Hepatocyte (in vitro differentiated cells): ENCODE measurements around the gene NFKBIZ. TPM values are rescaled to one million over a fixed set of nuclear protein-coding genes. Genes with fewer than 3 reads are reported as not detected.

ENCODE experiments used
- DNase-seq: peaks from one replicate; pipeline ENCODE4 v3.0.0-alpha.2; 2016; ENCODE audit warnings: low spot score
- H2AFZ ChIP-seq: fragments of 200-600 bp; sonication (generic); 2 replicates; pipeline ENCODE4 v1.6.0; 2016; ENCODE audit warnings: antibody characterized with exemption, mild to moderate bottlenecking
- H3K27ac ChIP-seq: fragments of 200-600 bp; sonication (generic); 2 replicates; pipeline ENCODE4 v1.5.1; 2016; ENCODE audit warnings: mild to moderate bottlenecking
- H3K27me3 ChIP-seq: fragments of 200-600 bp; sonication (generic); 2 replicates; pipeline ENCODE4 v1.6.1; 2016
- H3K36me3 ChIP-seq: fragments of 200-600 bp; sonication (generic); replicated peaks from 2 replicates; pipeline ENCODE4 v1.5.1; 2016; ENCODE audit warnings: low read depth; ENCODE audit not compliant: insufficient read depth
- H3K4me1 ChIP-seq: fragments of 200-600 bp; sonication (generic); 2 replicates; pipeline ENCODE4 v1.5.1; 2016; ENCODE audit warnings: mild to moderate bottlenecking, moderate library complexity; ENCODE audit not compliant: insufficient read depth
- H3K4me2 ChIP-seq: fragments of 200-600 bp; sonication (generic); 2 replicates; pipeline ENCODE4 v1.6.0; 2016
- H3K4me3 ChIP-seq: fragments of 200-600 bp; sonication (generic); 2 replicates; pipeline ENCODE4 v1.5.1; 2016; ENCODE audit warnings: mild to moderate bottlenecking
- H3K79me2 ChIP-seq: fragments of 200-600 bp; sonication (generic); 2 replicates; pipeline ENCODE4 v1.6.0; 2017; ENCODE audit warnings: mild to moderate bottlenecking
- H3K9me2 ChIP-seq: fragments of 200-600 bp; sonication (generic); replicated peaks from 2 replicates; pipeline ENCODE4 v1.6.0; 2017; ENCODE audit warnings: mild to moderate bottlenecking; ENCODE audit not compliant: insufficient read depth
- H3K9me3 ChIP-seq: fragments of 200-600 bp; sonication (generic); 2 replicates; pipeline ENCODE4 v1.5.1; 2016; ENCODE audit warnings: low read depth, mild to moderate bottlenecking
- H4K20me1 ChIP-seq: fragments of 200-600 bp; sonication (generic); 2 replicates; pipeline ENCODE4 v1.6.0; 2016; ENCODE audit warnings: mild to moderate bottlenecking; ENCODE audit not compliant: insufficient read depth, poor library complexity, severe bottlenecking
- EZH2 ChIP-seq: fragments of 200-600 bp; sonication (generic); IDR thresholded peaks from 2 replicates; pipeline ENCODE4 v1.6.1; 2016; ENCODE audit warnings: antibody characterized with exemption, mild to moderate bottlenecking, borderline replicate concordance
- EZH2phosphoT487 ChIP-seq: fragments of 200-600 bp; sonication (generic); IDR thresholded peaks from one replicate; pipeline ENCODE4 v1.6.1; 2018; ENCODE audit warnings: antibody characterized with exemption, mild to moderate bottlenecking, low read depth, moderate library complexity; ENCODE audit not compliant: unreplicated experiment, severe bottlenecking
- WGBS: methylation state at CpG from one replicate; pipeline ENCODE4 v1.1.6; 2016; ENCODE audit warnings: low lambda C conversion rate; ENCODE audit errors: missing lambda C conversion rate; 5-methylcytosine and 5-hydroxymethylcytosine counted together
- polyA plus RNA-seq: library from polyadenylated mRNA; unstranded; fragments of >200 nt; fragmentation: Nextera tagmentation; extraction: Ambion mirVana; gene quantifications from 2 replicates; pipeline ENCODE4 v1.2.1, GENCODE V29; 2016
- total RNA-seq: library from RNA; depleted of rRNA; stranded (reverse); fragments of >200 nt; gene quantifications from 2 replicates; pipeline ENCODE4 v1.2.3, GENCODE V29; 2014
- TF ChIP-seq, protein P1 (sequence below): fragments of 200-600 bp; sonication (generic); IDR thresholded peaks from 2 replicates; pipeline ENCODE4 v1.5.1; 2016; ENCODE audit warnings: antibody characterized with exemption, mild to moderate bottlenecking; ENCODE audit not compliant: poor library complexity

Gene NFKBIZ
- total and polyA plus RNA-seq, 2 experiments from 2014 or later, result 160 to 182 TPM

DNA sequence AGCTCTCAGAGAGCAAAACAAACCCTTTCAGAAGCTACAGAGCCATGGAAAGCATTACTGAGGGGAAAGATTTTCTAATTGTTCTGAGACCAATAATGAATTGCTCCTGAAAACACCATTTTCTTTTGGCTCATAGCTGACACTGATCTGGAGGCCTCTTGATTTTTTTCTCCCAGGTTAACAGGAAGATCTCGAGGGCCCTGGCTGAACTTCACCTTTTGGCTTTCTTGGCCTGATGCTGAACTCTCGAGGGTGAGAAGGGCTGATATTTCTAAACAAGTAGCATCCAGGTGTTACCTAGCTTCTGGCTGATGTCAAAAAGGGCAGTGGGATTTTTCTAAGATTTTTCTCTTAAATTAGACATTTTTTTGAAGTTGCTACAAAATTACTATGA, 19.9 kb upstream of the NFKBIZ start:
- WGBS, result 70% methylated on average over 2 of the region's 2 CpGs
- no peak overlapping the region for H2AFZ ChIP-seq
- peak overlapping the region; percentile 83 for H3K4me2 ChIP-seq

DNA sequence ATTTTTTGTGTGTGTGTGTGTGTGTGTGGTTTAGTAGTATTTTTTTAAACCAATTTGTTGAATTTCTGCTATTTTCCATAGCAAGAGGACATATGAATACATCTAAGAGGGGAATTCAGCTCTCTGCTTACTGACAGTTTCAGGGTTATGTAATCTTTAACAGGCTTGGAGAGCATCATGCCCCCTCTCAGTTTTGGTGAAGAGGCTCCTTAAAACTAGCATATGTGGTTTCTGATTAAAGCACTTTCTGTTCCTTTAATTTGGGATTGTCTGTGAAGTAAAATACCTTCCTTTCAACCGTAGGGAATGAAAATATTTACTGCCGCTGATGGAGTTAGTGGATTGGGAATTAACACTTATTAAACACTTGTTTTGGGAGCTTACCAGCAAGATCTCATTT, 19.4 kb upstream of the NFKBIZ start:
- Histone ChIP-seq H3K79me2 (peaks cover 45% of the 10 kb centered on the region), H2AFZ (no peak overlapping the region), H3K27me3 (no peaks in the 10 kb centered on the region), H3K9me3 (no peaks in the 10 kb centered on the region), H3K4me2 (peak overlapping the region; percentile 83), H4K20me1 (no peaks in the 10 kb centered on the region), H3K36me3 (no peaks in the 10 kb centered on the region), H3K4me3 (no peak overlapping the region), H3K4me1 (peaks cover 23% of the 10 kb centered on the region), H3K9me2 (no peaks in the 10 kb centered on the region), H3K27ac (no peak overlapping the region)
- TF ChIP-seq, protein P1, sequence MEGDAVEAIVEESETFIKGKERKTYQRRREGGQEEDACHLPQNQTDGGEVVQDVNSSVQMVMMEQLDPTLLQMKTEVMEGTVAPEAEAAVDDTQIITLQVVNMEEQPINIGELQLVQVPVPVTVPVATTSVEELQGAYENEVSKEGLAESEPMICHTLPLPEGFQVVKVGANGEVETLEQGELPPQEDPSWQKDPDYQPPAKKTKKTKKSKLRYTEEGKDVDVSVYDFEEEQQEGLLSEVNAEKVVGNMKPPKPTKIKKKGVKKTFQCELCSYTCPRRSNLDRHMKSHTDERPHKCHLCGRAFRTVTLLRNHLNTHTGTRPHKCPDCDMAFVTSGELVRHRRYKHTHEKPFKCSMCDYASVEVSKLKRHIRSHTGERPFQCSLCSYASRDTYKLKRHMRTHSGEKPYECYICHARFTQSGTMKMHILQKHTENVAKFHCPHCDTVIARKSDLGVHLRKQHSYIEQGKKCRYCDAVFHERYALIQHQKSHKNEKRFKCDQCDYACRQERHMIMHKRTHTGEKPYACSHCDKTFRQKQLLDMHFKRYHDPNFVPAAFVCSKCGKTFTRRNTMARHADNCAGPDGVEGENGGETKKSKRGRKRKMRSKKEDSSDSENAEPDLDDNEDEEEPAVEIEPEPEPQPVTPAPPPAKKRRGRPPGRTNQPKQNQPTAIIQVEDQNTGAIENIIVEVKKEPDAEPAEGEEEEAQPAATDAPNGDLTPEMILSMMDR, result no peak
- TF ChIP-seq EZH2phosphoT487, result no peak
- no peak for TF ChIP-seq EZH2
- DNase-seq, result no peak
- WGBS, result 85% methylated on average over 2 of the region's 2 CpGs

More for the DNA sequence above, 19.9 kb upstream of the NFKBIZ start:
- Histone ChIP-seq H4K20me1 (no peaks in the 10 kb centered on the region), H3K27ac (peak overlapping the region; percentile 85), H3K27me3 (no peaks in the 10 kb centered on the region), H3K79me2 (peaks cover 44% of the 10 kb centered on the region), H3K9me3 (no peaks in the 10 kb centered on the region), H3K36me3 (no peaks in the 10 kb centered on the region), H3K4me1 (peaks cover 23% of the 10 kb centered on the region), H3K9me2 (no peaks in the 10 kb centered on the region), H3K4me3 (no peak overlapping the region)
- TF ChIP-seq EZH2 (no peak), EZH2phosphoT487 (no peak)
- TF ChIP-seq, protein P1, result no peak
- DNase-seq, result no peak

DNA sequence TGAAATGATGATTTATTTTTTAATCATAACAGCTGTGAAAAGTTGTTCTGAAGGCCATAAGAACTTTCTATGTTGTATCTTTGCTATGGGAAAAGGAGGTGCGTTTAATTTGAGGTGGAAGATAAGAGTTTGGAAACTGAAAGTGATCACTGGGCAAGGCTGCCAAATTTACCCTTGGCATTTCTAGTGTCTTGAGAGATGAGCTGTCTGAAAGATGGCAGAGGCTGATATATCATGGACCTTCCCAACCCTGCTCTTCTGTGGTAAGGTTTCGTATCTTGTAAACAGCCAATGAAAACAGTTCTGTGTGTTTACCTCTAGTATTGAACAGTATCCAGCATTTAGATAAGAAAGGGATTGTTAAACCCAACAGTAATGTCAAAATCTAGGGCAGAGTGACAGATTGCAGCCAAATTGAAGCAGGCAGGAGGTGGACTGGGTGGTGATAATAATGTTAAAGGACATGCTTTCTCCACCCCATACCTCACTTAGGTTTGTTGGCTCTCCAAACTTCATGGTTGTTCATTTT, 15.8 kb upstream of the NFKBIZ start:
- 80% methylated on average over 2 of the region's 2 CpGs for WGBS
- TF ChIP-seq EZH2phosphoT487 (no peak), EZH2 (no peak)
- TF ChIP-seq, protein P1, result no peak
- Histone ChIP-seq H3K79me2 (peaks cover 46% of the 10 kb centered on the region), H3K9me3 (no peaks in the 10 kb centered on the region), H2AFZ (no peak overlapping the region), H3K9me2 (no peaks in the 10 kb centered on the region), H3K27me3 (no peaks in the 10 kb centered on the region), H3K4me2 (no peak overlapping the region), H3K27ac (no peak overlapping the region), H3K4me1 (peaks cover 10% of the 10 kb centered on the region), H4K20me1 (no peaks in the 10 kb centered on the region), H3K4me3 (no peak overlapping the region), H3K36me3 (no peaks in the 10 kb centered on the region)
- no peak for DNase-seq
